C4-2B (cell line): ENCODE measurements around the gene MEGF10.

Experiments used
- CTCF ChIP-seq: fragments of 450-650 bp; conservative IDR thresholded peaks from 2 replicates; pipeline ENCODE4 v1.5.1; 2017; ENCODE audit warnings: mild to moderate bottlenecking
- ZFX ChIP-seq: fragments of 450-650 bp; IDR thresholded peaks from 2 replicates; pipeline ENCODE4 v1.6.1; 2017

- TF ChIP-seq CTCF (no peak), ZFX (no peak)
These were observed 124.4 kb downstream of the MEGF10 start for GRCh38 chr5:127415034-127415433.
